Activated naive CD4-positive, alpha-beta T cell treated with anti-CD3 and anti-CD28 coated beads, Interleukin-2, amount 50 U/mL, for 16 hours (primary cell): Measurements from ENCODE around the gene S1PR3.
A peak's percentile ranks its signal among the peaks of the same experiment; 100 is the strongest.
"Not testable (repeated sequence)": the region's sequence is repeated elsewhere in the genome, so short reads cannot be mapped to it uniquely, and the experiment has no call there.

ENCODE experiments used
- DNase-seq: peaks from one replicate; pipeline ENCODE4 v3.0.0-alpha.2; 2020

The S1PR3 gene

GRCh38 chr9:88991066-88992034 is at the start of gene S1PR3:
Gene S1PR3, plus strand, starts transcription at chr9:88991468. Its CDS starts 9,733 bp downstream, at chr9:89001201.
- peak; percentile 31 for DNase-seq

- not testable (repeated sequence) for DNase-seq
Measured at GRCh38 chr9:88941586-88941985, 49.7 kb upstream of the S1PR3 start.

- no peak for DNase-seq
Measured at GRCh38 chr9:88942411-88942810, 48.9 kb upstream of the S1PR3 start.

GRCh38 chr9:88945636-88946333 is 45.5 kb upstream of the S1PR3 start:
- DNase-seq: no peak

GRCh38 chr9:88947581-88948573 is 43.4 kb upstream of the S1PR3 start:
- DNase-seq: no peak

GRCh38 chr9:88949425-88949824 is 41.8 kb upstream of the S1PR3 start:
- no peak for DNase-seq

GRCh38 chr9:88949961-88950340 is 41.3 kb upstream of the S1PR3 start:
- no peak for DNase-seq

- no peak for DNase-seq
Measured at GRCh38 chr9:88950341-88951154, 40.7 kb upstream of the S1PR3 start.

GRCh38 chr9:88951155-88951542 is 40.1 kb upstream of the S1PR3 start:
- no peak for DNase-seq

GRCh38 chr9:88952086-88952615 is 39.1 kb upstream of the S1PR3 start:
- DNase-seq: no peak

GRCh38 chr9:88952976-88953375 is 38.3 kb upstream of the S1PR3 start:
- no peak for DNase-seq

- no peak for DNase-seq
Measured at GRCh38 chr9:88953381-88954029, 37.8 kb upstream of the S1PR3 start.

- DNase-seq: no peak
Measured at GRCh38 chr9:88954066-88954465, 37.2 kb upstream of the S1PR3 start.

GRCh38 chr9:88957526-88957925 is 33.7 kb upstream of the S1PR3 start:
- DNase-seq: no peak

GRCh38 chr9:88959727-88960469 is 31.4 kb upstream of the S1PR3 start:
- no peak for DNase-seq

GRCh38 chr9:88960632-88961031 is 30.6 kb upstream of the S1PR3 start:
- DNase-seq: no peak

GRCh38 chr9:88965473-88965872 is 25.8 kb upstream of the S1PR3 start:
- no peak for DNase-seq

- no peak for DNase-seq
Measured at GRCh38 chr9:88966894-88967676, 24.2 kb upstream of the S1PR3 start.

- no peak for DNase-seq
Measured at GRCh38 chr9:88968799-88969198, 22.5 kb upstream of the S1PR3 start.
